GM21360 (cell line): Measurements from ENCODE around the gene KCNH2.

Experiments used
- ATAC-seq: cut with Tn5 transposase; IDR thresholded peaks from one replicate; pipeline ENCODE4 v1.9.1; 2021; ENCODE audit warnings: mild to moderate bottlenecking, moderate library complexity; ENCODE audit not compliant: unreplicated experiment

The KCNH2 gene

GRCh38 chr7:150962553-150963399, 15.3 kb downstream of the KCNH2 start:
- ATAC-seq: no peak

GRCh38 chr7:150962290-150962552, 15.9 kb downstream of the KCNH2 start:
- ATAC-seq: no peak

GRCh38 chr7:150961510-150962289, 16.4 kb downstream of the KCNH2 start:
- no peak for ATAC-seq

- no peak for ATAC-seq
Observed at GRCh38 chr7:150959739-150960734, 18.1 kb downstream of the KCNH2 start.

GRCh38 chr7:150959081-150959480, 19.0 kb downstream of the KCNH2 start:
- no peak for ATAC-seq

- no peak for ATAC-seq
Observed at GRCh38 chr7:150958597-150958996, 19.5 kb downstream of the KCNH2 start.

GRCh38 chr7:150958062-150958552, 20.0 kb downstream of the KCNH2 start:
- no peak for ATAC-seq

GRCh38 chr7:150957133-150958020, 20.7 kb downstream of the KCNH2 start:
- ATAC-seq: no peak

GRCh38 chr7:150956395-150957132, 21.6 kb downstream of the KCNH2 start:
- ATAC-seq: no peak

- ATAC-seq: no peak
Observed at GRCh38 chr7:150955519-150956394, 22.4 kb downstream of the KCNH2 start.

GRCh38 chr7:150954986-150955518, 23.1 kb downstream of the KCNH2 start:
- ATAC-seq: no peak

- no peak for ATAC-seq
Observed at GRCh38 chr7:150954201-150954985, 23.7 kb downstream of the KCNH2 start.

- no peak for ATAC-seq
Observed at GRCh38 chr7:150953061-150953997, 24.8 kb downstream of the KCNH2 start.

- no peak for ATAC-seq
Observed at GRCh38 chr7:150952331-150953050, 25.6 kb downstream of the KCNH2 start.

- no peak for ATAC-seq
Observed at GRCh38 chr7:150951521-150951920, 26.6 kb downstream of the KCNH2 start.

- ATAC-seq: no peak
Observed at GRCh38 chr7:150951181-150951520, 27.0 kb downstream of the KCNH2 start.
